ENCODE data around the gene NPAS3. TPM values are rescaled to one million over a fixed set of nuclear protein-coding genes. Genes with fewer than 3 reads are reported as not detected.

NPAS3 gene
- total RNA-seq, 1 experiment from 2014 or later = 0.36 TPM

DNA sequence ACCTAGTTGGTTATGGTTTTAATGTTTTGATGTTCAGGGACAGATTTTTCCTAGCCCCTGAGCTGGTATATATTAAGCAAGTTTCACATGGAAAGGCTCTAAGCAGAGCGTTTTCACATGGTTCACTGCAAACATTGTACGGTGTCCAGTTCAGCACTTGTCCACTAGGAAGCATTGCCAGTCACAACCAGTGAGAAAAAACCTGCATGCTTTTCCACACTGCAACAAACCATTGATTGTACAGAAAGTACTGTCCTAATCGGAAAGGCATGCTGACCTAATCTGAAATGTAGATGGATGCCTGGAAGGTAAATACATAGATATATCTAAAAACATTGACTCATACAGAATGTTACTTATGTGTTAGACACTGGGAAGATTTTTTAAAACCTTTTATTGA, 25.0 kb upstream of the NPAS3 start:
- H3K9ac ChIP-seq (ENCODE audit: low read length) = no peak overlapping the region
- H3K4me2 ChIP-seq (ENCODE audit: low read length) = peak overlapping the region; percentile 44
- H3K36me3 ChIP-seq (ENCODE audit: low read depth, low read length) = no peaks in the 10 kb centered on the region
- peak overlapping the region; percentile 31; the same call in 1 of the 2 replicates for H2AFZ ChIP-seq (ENCODE audit: low read length)
- H3K4me1 ChIP-seq (ENCODE audit: insufficient read depth, low read length) = peaks cover 57% of the 10 kb centered on the region
- CTCF ChIA-PET = no interaction called here
- POLR2A ChIA-PET (ENCODE audit: unreplicated experiment) = interaction anchor here (0.7 kb wide), 1 partner anchor 1878 kb away, joined by 3 read pairs; no protein-coding TSS in a partner anchor
- BruUV-seq (replicated peaks) = no TSS peak
- ATAC-seq = peak; percentile 83
- H3K9me3 ChIP-seq (ENCODE audit: low read length) = no peaks in the 10 kb centered on the region
- H3K4me3 ChIP-seq (ENCODE audit: low read length) = no peak overlapping the region
- H3K27me3 ChIP-seq (ENCODE audit: low read length) = no peaks in the 10 kb centered on the region
- no peaks in the 10 kb centered on the region for H3K79me2 ChIP-seq (ENCODE audit: low read length)
- TF ChIP-seq, protein P1, sequence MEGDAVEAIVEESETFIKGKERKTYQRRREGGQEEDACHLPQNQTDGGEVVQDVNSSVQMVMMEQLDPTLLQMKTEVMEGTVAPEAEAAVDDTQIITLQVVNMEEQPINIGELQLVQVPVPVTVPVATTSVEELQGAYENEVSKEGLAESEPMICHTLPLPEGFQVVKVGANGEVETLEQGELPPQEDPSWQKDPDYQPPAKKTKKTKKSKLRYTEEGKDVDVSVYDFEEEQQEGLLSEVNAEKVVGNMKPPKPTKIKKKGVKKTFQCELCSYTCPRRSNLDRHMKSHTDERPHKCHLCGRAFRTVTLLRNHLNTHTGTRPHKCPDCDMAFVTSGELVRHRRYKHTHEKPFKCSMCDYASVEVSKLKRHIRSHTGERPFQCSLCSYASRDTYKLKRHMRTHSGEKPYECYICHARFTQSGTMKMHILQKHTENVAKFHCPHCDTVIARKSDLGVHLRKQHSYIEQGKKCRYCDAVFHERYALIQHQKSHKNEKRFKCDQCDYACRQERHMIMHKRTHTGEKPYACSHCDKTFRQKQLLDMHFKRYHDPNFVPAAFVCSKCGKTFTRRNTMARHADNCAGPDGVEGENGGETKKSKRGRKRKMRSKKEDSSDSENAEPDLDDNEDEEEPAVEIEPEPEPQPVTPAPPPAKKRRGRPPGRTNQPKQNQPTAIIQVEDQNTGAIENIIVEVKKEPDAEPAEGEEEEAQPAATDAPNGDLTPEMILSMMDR (conservative IDR thresholded peaks at IDR 0.05; ENCODE audit: low read depth, low read length) = peak; percentile 44; the same call in 1 of the 2 replicates
- no peak for TF ChIP-seq EZH2 (IDR thresholded peaks at IDR 0.05; ENCODE audit: low read length, unreplicated experiment)
- no peak for TF ChIP-seq EZH2phosphoT487 (IDR thresholded peaks at IDR 0.05; ENCODE audit: borderline replicate concordance, low read length)
- H4K20me1 ChIP-seq (ENCODE audit: low read length) = no peaks in the 10 kb centered on the region
- H3F3A ChIP-seq (ENCODE audit: low read length, unreplicated experiment) = no peaks in the 10 kb centered on the region
- no peaks in the 10 kb centered on the region for H3K9me2 ChIP-seq (replicated peaks; ENCODE audit: low read length)
- intact Hi-C loops (cut with micrococcal nuclease) = loop anchor here (5.0 kb wide), 1 partner anchor 201 kb away; no protein-coding TSS in a partner anchor
- H3K27ac ChIP-seq (ENCODE audit: low read length) = peak overlapping the region; percentile 8
- DNase-seq = peak; percentile 89

DNA sequence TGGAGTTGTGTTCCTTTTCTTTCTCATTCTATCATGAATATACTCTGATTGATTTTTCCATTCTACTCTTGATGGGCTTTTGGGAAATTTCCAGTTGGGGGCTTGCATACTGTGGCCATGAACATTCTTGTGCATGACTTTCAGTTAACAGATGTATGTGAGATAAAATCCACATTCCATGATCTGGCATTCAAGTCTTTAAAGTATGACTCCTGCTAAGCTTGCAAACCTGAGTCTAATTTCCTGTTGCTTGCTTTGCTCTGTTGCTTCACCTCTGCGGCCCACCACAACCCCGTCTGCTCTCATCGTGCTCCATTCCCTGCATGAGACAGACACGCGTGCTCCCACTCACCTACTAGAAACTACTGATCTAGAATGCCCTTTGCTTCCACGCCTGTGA, 24.3 kb upstream of the NPAS3 start:
- ChIA-PET CTCF (no interaction called here), POLR2A (ENCODE audit: unreplicated experiment) (interaction anchor here (0.7 kb wide), 1 partner anchor 1877 kb away, joined by 3 read pairs; no protein-coding TSS in a partner anchor)
- TF ChIP-seq EZH2phosphoT487 (IDR thresholded peaks at IDR 0.05; ENCODE audit: borderline replicate concordance, low read length) (no peak), EZH2 (IDR thresholded peaks at IDR 0.05; ENCODE audit: low read length, unreplicated experiment) (no peak)
- TF ChIP-seq, protein P1 (conservative IDR thresholded peaks at IDR 0.05; ENCODE audit: low read depth, low read length) = no peak
- no peak overlapping the region for H2AFZ ChIP-seq (ENCODE audit: low read length)
- intact Hi-C loops (cut with micrococcal nuclease) = loop anchor here (5.0 kb wide), 1 partner anchor 202 kb away; no protein-coding TSS in a partner anchor
- no peaks in the 10 kb centered on the region for H4K20me1 ChIP-seq (ENCODE audit: low read length)
- peak overlapping the region; percentile 44; the same call in 1 of the 2 replicates for H3K4me2 ChIP-seq (ENCODE audit: low read length)
- H3K9ac ChIP-seq (ENCODE audit: low read length) = no peak overlapping the region
- H3K9me2 ChIP-seq (replicated peaks; ENCODE audit: low read length) = no peaks in the 10 kb centered on the region
- peak overlapping the region; percentile 2; the same call in 1 of the 2 replicates for H3K27ac ChIP-seq (ENCODE audit: low read length)
- H3K4me1 ChIP-seq (ENCODE audit: insufficient read depth, low read length) = peaks cover 54% of the 10 kb centered on the region
- H3K27me3 ChIP-seq (ENCODE audit: low read length) = no peaks in the 10 kb centered on the region
- H3K79me2 ChIP-seq (ENCODE audit: low read length) = no peaks in the 10 kb centered on the region
- H3F3A ChIP-seq (ENCODE audit: low read length, unreplicated experiment) = no peaks in the 10 kb centered on the region
- H3K9me3 ChIP-seq (ENCODE audit: low read length) = no peaks in the 10 kb centered on the region
- H3K36me3 ChIP-seq (ENCODE audit: low read depth, low read length) = no peaks in the 10 kb centered on the region
- ATAC-seq (no peak), DNase-seq (peak; percentile 43)
- BruUV-seq (replicated peaks) = no TSS peak
- H3K4me3 ChIP-seq (ENCODE audit: low read length) = no peak overlapping the region

DNA sequence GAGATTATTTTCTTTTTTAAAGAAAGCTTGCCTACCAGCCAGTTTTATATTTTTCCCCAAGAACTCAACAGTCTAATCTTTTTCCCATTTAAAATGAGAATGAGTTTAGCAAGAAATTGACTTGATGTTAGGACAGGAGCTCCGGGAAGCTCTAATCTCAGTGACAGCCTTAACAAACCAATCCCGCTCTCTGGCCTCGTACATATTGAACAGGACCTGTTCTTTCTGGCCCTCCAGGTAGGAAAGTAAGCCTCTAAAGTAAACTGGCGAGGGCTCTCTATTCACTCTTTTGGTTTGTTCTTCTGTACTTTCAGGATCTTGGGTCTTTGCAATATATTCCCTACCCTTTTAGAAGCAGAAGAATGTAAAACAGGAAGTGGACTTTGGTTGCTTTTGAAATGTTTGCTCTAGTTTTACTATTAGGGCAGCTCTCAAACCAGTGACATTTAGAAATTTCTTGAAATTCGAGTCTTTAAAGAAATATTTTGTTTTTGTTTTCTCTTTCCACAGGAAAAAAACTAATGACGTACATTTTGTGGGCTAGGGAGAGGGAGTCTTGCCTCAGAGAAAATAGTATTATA, 17.9 kb upstream of the NPAS3 start:
- POLR2A ChIA-PET (ENCODE audit: unreplicated experiment) = no interaction called here
- TF ChIP-seq, protein P1 (conservative IDR thresholded peaks at IDR 0.05; ENCODE audit: low read depth, low read length) = no peak
- TF ChIP-seq EZH2 (IDR thresholded peaks at IDR 0.05; ENCODE audit: low read length, unreplicated experiment) = no peak
- no peak for TF ChIP-seq EZH2phosphoT487 (IDR thresholded peaks at IDR 0.05; ENCODE audit: borderline replicate concordance, low read length)
- no peak overlapping the region for H3K4me3 ChIP-seq (ENCODE audit: low read length)
- no TSS peak for BruUV-seq (replicated peaks)
- no peak overlapping the region for H3K4me2 ChIP-seq (ENCODE audit: low read length)
- no peaks in the 10 kb centered on the region for H3K9me3 ChIP-seq (ENCODE audit: low read length)
- no peaks in the 10 kb centered on the region for H4K20me1 ChIP-seq (ENCODE audit: low read length)
- H3K9me2 ChIP-seq (replicated peaks; ENCODE audit: low read length) = no peaks in the 10 kb centered on the region
- H3K4me1 ChIP-seq (ENCODE audit: insufficient read depth, low read length) = peaks cover 10% of the 10 kb centered on the region
- no peak for ATAC-seq
- H3K9ac ChIP-seq (ENCODE audit: low read length) = no peak overlapping the region
- no peak for DNase-seq
- H3K36me3 ChIP-seq (ENCODE audit: low read depth, low read length) = no peaks in the 10 kb centered on the region
- no peaks in the 10 kb centered on the region for H3K79me2 ChIP-seq (ENCODE audit: low read length)
- H3K27ac ChIP-seq (ENCODE audit: low read length) = no peak overlapping the region
- H2AFZ ChIP-seq (ENCODE audit: low read length) = no peak overlapping the region
- CTCF ChIA-PET = no interaction called here
- no peaks in the 10 kb centered on the region for H3F3A ChIP-seq (ENCODE audit: low read length, unreplicated experiment)
- intact Hi-C loops (cut with micrococcal nuclease) = no loop called here
- no peaks in the 10 kb centered on the region for H3K27me3 ChIP-seq (ENCODE audit: low read length)

Data from PC-3 (cell line).